NCI-H345 (cell line): ENCODE measurements around the gene AMN1.
A peak's percentile ranks its signal among the peaks of the same experiment; 100 is the strongest.
"Not testable (repeated sequence)": the region's sequence is repeated elsewhere in the genome, so short reads cannot be mapped to it uniquely, and the experiment has no call there.

ENCODE experiments used
- DNase-seq: peaks from one replicate; lab custom pipeline; 2025; lab: John Stamatoyannopoulos, UW

Gene AMN1

DNA sequence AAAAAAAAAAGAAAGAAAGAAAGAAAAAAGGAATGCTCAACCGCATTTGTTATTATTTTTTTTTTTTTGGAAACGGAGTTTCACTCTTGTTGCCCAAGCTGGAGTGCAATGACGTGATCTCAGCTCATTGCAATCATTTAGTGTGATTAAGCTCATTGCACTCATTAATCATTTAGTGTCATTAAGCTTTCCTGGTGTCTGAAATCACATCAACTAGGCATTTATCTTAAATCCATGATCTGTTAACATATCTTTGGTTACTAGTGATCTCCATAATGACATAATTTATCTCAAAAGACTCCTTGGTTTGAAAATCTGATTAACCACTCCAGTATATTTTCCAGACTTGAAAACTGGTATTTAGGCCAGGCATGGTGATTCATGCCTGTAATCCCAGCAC lies 43.0 kb downstream of the AMN1 start:
- no peak for DNase-seq

DNA sequence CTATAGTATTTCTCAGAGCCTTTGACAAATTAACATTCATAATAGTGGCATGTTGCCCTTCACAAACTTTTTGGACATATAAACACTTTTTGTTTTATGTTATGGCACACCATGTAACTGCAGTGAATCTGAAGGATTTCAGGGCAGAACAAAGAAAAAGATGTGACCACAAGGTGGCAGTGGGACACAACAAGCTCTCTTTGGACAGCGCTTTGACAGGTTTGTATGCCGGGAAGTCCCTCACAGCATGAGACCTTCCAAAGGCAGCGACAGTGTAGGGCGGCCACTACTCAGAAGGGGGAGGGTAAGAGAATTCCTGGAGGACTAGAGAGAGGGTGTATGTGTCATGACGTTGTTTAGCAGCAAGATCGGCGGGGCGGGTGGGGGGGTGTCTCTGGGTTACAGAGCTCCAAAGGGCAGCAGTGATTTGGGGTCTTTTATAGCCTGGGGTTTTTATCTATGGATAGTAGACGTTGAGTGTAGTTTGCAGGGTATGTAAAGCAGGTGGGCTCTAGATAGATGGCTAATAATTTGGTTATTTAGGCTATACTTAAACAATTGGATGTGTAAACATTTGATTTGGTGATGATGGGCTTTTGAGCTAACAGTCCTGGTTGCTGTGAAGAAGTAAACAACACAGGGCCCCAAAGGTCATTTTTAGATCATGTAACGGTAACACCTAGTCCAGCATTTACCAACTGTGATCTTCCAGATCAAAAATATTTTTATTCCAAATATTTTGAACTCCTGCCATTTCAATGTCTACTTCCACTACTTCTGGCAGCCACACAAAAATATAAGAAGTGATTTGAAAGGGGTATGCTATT lies 46.5 kb downstream of the AMN1 start:
- peak; percentile 73 for DNase-seq

DNA sequence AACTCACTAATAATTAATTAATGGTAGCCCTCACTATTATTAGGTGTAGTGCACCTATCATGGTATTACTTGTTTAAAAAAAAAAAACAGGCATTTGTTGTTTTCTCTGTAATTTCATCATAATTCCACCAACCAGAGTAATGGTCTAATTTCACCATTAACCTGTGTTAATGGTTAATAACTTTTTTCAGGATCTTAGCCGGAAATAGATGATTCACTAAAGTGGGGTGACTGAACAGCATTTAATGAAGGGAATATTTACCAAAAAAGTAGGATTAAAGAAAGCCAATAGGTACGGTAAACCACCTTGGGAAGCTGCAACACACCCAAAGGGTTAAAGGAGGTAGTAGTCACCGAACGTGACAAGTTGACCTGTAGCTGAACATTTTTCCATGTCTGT lies 56.3 kb downstream of the AMN1 start:
- no peak for DNase-seq

- DNase-seq = not testable (repeated sequence)
Measured at GRCh38 chr12:31669582-31669981, 59.2 kb downstream of the AMN1 start.

GRCh38 chr12:31669020-31669419 lies 59.8 kb downstream of the AMN1 start:
- no peak for DNase-seq

- DNase-seq = no peak
Measured at GRCh38 chr12:31664038-31664437, 64.8 kb downstream of the AMN1 start.

- no peak for DNase-seq
Measured at GRCh38 chr12:31663576-31663975, 65.2 kb downstream of the AMN1 start.

- no peak for DNase-seq
Measured at GRCh38 chr12:31662176-31662849, 66.5 kb downstream of the AMN1 start.

DNA sequence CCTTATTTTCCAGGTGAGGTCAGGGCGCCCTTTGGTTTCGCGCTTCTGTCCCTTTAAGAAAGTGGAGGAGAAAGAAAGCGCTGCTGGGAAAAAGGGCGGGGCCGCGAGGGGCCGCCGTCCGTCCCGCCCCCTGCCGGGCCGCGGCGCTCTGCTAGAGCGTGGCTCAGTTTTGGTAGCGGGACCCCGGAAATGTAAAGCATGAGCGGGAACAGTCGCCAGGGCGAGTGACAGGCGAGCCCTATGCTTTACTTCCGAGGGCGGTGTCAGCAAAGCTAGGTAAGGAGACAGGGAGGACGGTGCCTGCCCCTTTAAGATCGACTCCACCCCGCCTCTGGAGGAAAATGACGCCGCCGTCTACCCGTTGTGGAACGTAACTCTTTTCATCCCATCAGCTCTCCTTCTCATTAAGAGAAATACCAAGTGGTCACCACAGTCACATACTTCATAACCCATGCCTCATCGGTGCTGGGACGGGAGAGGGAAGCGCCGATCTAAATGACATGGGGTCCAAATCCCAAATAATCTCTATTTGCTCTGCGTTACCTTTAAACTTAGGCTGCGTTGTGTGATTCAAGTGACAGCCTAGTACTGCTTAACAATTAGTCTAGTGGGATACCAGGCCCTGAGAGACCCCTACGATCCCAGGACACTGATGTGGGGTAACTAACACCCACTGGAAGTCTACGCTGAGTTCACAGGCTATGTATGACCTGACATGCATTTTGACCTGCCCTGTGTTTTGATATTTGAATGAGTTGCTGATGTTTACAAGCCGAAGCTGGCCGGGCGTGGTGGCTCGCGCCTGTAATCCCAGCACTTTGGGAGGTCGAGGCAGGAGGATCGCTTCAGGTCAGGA lies 69.5 kb downstream of the AMN1 start, which contains the start of gene ETFBKMT:
TSS of gene ETFBKMT (plus strand) at position 602 of the 856 bp plus-strand sequence. CDS start 2,266 bp downstream, outside the sequence.
- peak; percentile 94 for DNase-seq

DNA sequence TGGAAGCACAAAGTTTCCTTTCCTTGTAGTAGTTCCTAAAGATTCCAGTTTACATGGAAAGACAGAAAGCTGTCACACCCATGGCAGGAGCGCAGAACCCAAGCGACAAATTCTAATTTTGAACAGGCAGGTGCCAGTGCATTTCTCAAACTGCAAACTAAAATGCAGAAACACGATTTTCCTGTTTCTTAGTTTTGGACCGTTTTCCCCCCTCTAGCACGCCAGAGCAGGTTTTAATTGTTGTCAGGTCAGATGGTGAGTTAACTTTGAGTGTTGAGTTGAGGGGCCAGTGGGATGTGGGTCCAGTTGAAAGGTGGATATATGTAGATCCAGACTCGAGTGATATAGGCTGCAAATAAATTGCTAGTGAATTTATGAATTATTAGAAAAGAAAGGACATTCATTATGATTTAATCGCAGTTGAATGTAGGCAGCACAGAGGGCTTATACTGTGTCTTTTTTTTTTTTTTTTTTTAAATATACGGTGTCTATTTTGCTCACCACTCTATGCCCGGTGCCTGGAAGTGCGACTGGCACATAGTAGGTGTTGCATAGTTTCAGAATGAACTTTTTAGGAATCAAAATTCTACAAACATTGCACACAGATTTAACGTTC lies 70.2 kb downstream of the AMN1 start:
- no peak for DNase-seq

DNA sequence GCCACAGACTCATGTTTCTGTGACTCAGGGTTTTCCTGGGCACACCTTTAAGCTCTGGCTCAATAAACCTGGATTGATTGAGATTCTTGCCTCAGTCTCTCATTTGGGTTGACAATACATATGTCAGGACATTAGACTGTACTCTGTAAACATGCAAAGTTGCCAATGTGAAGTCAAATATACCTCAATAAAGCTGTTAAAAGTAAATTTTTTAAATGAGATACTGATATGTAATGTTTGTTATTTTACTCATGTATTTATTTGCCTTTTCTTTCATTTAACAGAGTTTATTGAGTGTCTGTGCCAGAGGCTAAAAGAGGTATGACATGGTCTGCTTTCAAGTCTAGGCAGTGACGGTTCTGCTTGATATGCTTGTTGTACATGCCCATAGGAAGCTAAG lies 73.0 kb downstream of the AMN1 start:
- DNase-seq = no peak

DNA sequence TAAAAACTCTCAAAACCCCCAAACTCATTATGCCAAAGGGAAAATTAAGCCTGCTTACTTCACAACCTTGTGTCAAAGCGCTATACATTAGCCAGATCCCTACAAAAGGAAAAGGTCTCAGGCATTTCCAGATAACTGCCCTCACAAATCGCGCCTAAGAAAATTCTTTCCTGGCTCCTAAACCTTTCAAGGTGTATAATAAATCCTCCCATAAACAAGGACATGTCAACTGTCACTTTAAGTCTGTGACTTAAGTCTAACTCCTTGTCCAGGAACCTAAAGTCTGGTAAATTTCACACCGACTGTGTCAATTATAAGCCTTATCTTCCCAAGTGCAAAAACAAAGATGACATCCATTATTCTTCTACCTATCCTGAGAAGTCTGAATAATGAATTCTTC lies 73.6 kb downstream of the AMN1 start:
- no peak for DNase-seq

DNA sequence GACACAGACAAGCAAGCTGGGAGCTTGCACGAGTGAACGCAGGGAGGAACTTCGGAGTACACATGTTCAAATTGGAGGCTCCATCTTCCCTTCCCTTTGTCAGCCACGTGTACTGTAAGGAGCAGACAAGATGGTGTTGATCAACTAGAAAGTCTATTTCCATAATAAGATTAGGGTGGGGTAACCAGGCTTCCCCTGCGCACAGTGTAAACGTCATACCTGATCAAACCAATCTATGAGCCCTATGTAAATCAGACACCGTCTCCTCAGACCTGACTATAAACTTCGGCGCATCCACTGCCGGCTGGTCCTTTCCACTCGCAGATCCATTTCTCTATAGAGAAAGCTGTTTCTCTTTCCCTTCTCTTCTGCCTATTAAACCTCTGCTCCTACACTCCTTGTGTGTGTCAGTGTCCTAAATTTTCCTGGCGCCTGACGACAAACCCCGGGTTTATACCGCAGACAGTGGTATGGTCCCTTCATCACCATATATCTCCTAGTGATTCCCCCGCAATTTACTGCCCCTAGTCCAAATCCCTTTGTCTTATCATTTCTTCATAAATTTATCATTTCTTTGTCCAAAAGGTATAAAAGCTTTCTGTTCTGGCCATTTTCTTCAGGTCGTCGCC lies 76.8 kb downstream of the AMN1 start:
- no peak for DNase-seq

DNA sequence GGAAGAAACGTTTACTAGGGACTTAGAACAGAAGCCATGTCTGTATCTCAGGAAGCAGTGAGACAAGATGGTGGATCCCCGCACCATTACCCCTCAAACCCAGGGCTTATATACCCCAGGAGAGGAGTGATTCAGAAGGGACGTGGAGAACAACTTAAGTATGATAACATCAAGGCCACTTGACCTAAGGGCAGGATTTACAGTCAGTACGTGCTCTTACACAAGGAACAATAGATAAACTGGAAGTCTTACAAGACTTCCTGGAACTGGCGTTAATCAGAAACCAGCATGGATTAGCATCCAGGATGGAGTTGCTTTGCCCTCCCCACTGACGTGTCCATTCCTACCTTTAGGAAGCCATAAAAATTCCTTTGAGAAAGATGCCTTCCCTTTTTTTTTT lies 77.9 kb downstream of the AMN1 start:
- DNase-seq = no peak

- DNase-seq = no peak
Measured at GRCh38 chr12:31647086-31647491, 81.7 kb downstream of the AMN1 start.

DNA sequence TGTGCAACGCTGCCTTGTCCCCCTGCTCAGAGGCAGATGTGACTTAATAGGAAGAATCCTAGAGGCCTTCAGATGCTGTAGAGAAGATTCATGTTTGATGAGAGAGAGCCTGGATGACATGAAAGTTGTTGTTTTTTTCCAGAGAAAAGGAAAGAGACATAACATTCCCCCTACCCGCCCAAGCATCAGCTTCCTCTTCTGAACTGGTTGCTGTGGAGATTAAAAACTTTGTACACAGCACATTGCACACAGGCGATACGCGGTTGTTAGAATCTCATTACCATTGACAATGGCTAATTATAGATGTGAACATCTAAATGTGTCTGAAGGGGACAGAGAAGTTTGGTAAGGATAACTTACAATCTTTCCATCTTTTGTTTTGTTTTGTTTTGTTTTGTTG lies 82.9 kb downstream of the AMN1 start:
- no peak for DNase-seq

DNA sequence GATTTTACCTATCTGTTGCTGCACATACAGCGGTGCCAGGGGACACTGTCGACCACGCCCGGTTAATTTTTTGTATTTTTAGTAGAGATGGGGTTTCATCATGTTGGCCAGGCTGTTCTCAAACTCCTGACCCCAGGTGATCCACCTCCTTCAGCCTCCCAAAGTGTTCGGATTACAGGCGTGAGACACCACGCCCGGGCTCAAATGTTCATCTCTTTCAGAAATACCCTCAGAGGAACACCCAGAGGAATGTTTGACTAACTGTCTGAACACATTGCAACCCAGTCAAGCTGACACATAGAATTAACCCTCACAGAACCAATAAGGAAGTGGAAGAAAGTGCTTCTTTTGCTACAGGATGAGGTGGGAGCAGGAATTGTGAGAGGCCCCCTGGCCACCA lies 84.3 kb downstream of the AMN1 start:
- no peak for DNase-seq

DNA sequence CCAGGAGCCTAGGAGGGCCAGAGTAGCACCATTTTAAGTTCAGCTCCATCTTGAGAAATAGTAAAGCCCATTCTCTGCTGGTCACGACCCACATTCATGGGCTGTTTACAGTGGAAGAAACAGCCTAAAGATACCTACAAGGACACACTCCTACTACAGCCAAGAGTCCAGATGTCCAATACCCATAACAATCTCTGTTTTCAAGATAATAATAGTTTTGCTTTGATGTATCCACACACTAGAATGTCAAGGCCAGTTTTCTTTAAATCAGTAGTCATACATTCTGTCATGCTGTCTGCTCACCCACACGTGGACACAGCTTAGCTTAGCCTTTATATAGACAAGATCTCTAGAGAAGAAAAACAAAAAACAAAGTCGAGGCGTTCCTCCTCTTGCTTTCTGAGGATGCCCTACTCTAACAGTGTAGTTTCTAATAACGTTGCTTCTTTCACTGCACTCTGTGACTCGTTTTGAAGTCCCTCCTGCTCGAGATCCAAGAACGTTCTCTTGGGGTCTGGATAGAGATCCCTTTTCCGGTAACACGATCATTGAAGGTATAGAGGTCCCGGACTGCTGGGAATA lies 87.2 kb downstream of the AMN1 start:
- DNase-seq = no peak

GRCh38 chr12:31634620-31635019 lies 94.2 kb downstream of the AMN1 start:
- no peak for DNase-seq

DNA sequence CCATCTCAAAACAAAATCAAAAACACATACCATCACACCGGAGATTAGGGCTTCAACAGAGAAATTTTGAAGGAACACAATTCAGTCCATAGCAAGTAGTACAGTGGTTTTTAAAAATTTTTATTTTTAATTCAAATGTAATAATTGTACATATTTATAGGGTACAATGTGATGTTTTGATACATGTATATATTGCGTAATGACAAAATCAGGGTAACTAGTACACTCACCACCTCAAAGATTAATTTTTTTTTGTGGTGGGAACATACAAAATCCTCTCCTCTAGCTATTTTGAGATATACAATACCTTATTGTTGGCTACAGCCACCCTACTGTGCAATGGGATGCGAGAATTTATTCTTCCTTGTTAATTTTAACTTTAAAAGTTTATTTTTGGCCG lies 95.4 kb downstream of the AMN1 start:
- DNase-seq = no peak

DNA sequence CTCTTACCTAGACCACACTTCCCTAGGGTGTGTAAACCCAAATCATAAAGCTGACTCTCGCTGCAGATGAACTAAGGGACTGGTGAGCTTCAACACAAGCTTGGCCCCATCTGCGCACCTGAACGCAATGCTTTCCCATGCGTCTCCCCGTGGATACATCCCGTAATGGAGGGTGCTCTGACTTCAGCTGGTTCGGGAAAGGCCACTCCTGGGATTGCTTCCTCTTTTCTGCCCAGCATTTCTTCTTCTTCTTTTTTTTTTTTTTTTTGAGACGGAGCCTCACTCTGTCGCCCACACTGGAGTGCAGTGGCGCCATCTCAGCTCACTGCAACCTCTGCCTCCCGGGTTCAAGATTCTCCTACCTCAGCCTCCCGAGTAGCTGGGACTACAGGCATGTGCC lies 97.0 kb downstream of the AMN1 start:
- no peak for DNase-seq
